SK-N-SH (cell line): ENCODE data around the gene NPY2R.

Source experiments
- CHD2 ChIP-seq: fragments of 150-350 bp; IDR thresholded peaks from 2 replicates; pipeline ENCODE4 v1.6.1; 2018; ENCODE audit warnings: low read length; ENCODE audit not compliant: partially characterized antibody
- CTCF ChIP-seq: fragments of 200-600 bp; sonication (generic); IDR thresholded peaks from 2 replicates; pipeline ENCODE4 v1.6.1; 2017; ENCODE audit warnings: antibody characterized with exemption, mild to moderate bottlenecking, moderate library complexity
- ELF1 ChIP-seq: IDR thresholded peaks from 2 replicates; pipeline ENCODE4 v1.4.0; 2012
- EP300 ChIP-seq, 2 experiments: IDR thresholded peaks; 2 replicates each; pipeline versions ENCODE4 v1.4.0 to v1.6.1; 2012; ENCODE audit warnings: borderline replicate concordance in 1 of 2, low read depth in 1 of 2, low read length in 1 of 2
- IRF3 ChIP-seq: fragments of 150-350 bp; IDR thresholded peaks from 2 replicates; pipeline ENCODE4 v1.6.1; 2016; ENCODE audit warnings: mild to moderate bottlenecking, low read depth, low read length
- JUND ChIP-seq: IDR thresholded peaks from 2 replicates; pipeline ENCODE4 v1.4.0; 2012
- NFIC ChIP-seq: IDR thresholded peaks from 2 replicates; pipeline ENCODE4 v1.4.0; 2012; ENCODE audit warnings: borderline replicate concordance
- PBX3 ChIP-seq: IDR thresholded peaks from 2 replicates; pipeline ENCODE4; 2012
- POLR2AphosphoS5 ChIP-seq: IDR thresholded peaks from 2 replicates; pipeline ENCODE4 v1.6.1; 2012; ENCODE audit warnings: low read depth, low read length
- RFX5 ChIP-seq: IDR thresholded peaks from 2 replicates; pipeline ENCODE4 v1.6.1; 2012; ENCODE audit warnings: mild to moderate bottlenecking, improper control_type of control experiment, low read length
- TEAD4 ChIP-seq: IDR thresholded peaks from 2 replicates; pipeline ENCODE4 v1.4.0; 2012; ENCODE audit warnings: mild to moderate bottlenecking, borderline replicate concordance; ENCODE audit not compliant: insufficient read depth
- USF1 ChIP-seq: IDR thresholded peaks from 2 replicates; pipeline ENCODE4 v1.4.0; 2012; ENCODE audit warnings: low read depth, borderline replicate concordance
- USF2 ChIP-seq: fragments of 150-350 bp; IDR thresholded peaks from 2 replicates; pipeline ENCODE4 v1.6.1; 2017; ENCODE audit warnings: antibody characterized with exemption, low read length, low read depth, borderline replicate concordance
- ZBTB33 ChIP-seq: IDR thresholded peaks from 2 replicates; pipeline ENCODE4 v1.4.0; 2012; ENCODE audit warnings: low read depth, borderline replicate concordance

GRCh38 chr4:155237567-155237966 lies 29.1 kb downstream of the NPY2R start:
- no peak for TF ChIP-seq IRF3
- TF ChIP-seq CTCF = no peak
- TF ChIP-seq EP300 (IDR thresholded peaks at IDR 0.05; ENCODE audit: borderline replicate concordance in 1 of 2, low read depth in 1 of 2, low read length in 1 of 2) = peak in 1 of 2 experiments; percentile 67; a peak in 2 of 4 replicates
- TF ChIP-seq ELF1 = no peak
- TF ChIP-seq PBX3 = no peak
- TF ChIP-seq POLR2AphosphoS5 = no peak
- no peak for TF ChIP-seq CHD2
- TF ChIP-seq ZBTB33 = no peak
- no peak for TF ChIP-seq TEAD4
- no peak for TF ChIP-seq JUND
- no peak for TF ChIP-seq USF2
- TF ChIP-seq USF1 = no peak
- no peak for TF ChIP-seq NFIC
- TF ChIP-seq RFX5 = no peak
